HL-60 (cell line): Measurements from ENCODE around the gene SHC3.

Experiments used
- DNase-seq, 2 experiments: peaks; one replicate each; pipeline ENCODE4 v3.0.0-alpha.2; 2010 to 2020; ENCODE audit warnings: low read depth in 1 of 2, low spot score in 1 of 2
- H3K27ac ChIP-seq: fragments of 250-450 bp; sonication (Bioruptor Pico); replicated peaks from 2 replicates; pipeline ENCODE4 v1.5.1; 2020; ENCODE audit warnings: mild to moderate bottlenecking, moderate library complexity
- H3K27me3 ChIP-seq: fragments of 250-450 bp; sonication (Bioruptor Pico); 2 replicates; pipeline ENCODE4 v1.5.1; 2021; ENCODE audit warnings: mild to moderate bottlenecking, moderate library complexity; ENCODE audit not compliant: insufficient read depth, poor library complexity, severe bottlenecking
- H3K4me3 ChIP-seq: replicated peaks from 2 replicates; pipeline ENCODE4 v1.5.1; 2011; ENCODE audit warnings: mild to moderate bottlenecking, control low read depth, low read length; ENCODE audit not compliant: insufficient read depth
- GABPA ChIP-seq: IDR thresholded peaks from 2 replicates; pipeline ENCODE4 v1.6.1; 2012; ENCODE audit warnings: low read depth
- POLR2AphosphoS5 ChIP-seq: IDR thresholded peaks from 2 replicates; pipeline ENCODE4 v1.6.1; 2012; ENCODE audit warnings: low read depth
- SPI1 ChIP-seq: IDR thresholded peaks from 2 replicates; pipeline ENCODE4 v1.6.1; 2012; ENCODE audit warnings: low read depth, mild to moderate bottlenecking, borderline replicate concordance
- TF ChIP-seq, protein P1 (sequence below): IDR thresholded peaks from 2 replicates; pipeline ENCODE4 v1.6.1; 2012; ENCODE audit warnings: low read depth; ENCODE audit not compliant: insufficient replicate concordance
- TF ChIP-seq, protein P2 (sequence below): IDR thresholded peaks from one replicate; pipeline ENCODE4 v1.5.1; 2011; ENCODE audit warnings: low read length, control low read depth, inconsistent platforms; ENCODE audit not compliant: insufficient read depth

SHC3 gene

DNA sequence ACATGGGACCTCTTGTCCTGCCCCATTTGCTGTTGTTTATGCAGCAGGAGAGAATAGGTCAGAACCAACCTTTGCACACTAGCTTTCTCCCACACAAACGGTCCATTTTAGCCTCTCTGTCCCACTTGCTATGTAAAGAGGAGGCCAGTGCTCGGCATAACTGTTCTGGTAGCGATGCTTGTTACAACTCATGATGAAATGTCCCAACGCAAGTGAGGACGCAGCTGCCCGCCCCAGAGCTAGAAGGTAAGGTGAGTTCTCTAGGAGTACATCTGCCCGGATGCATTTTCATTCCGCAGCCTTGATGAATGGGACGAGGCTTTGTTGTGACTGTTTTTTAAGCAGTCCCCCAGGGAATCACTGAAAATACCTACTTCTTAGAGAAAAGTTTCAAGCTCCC, 173.3 kb downstream of the SHC3 start:
- Histone ChIP-seq H3K27me3 (no peaks in the 10 kb centered on the region), H3K4me3 (no peak overlapping the region), H3K27ac (no peak overlapping the region)
- no peak for TF ChIP-seq SPI1
- TF ChIP-seq GABPA, result no peak
- TF ChIP-seq, protein P1, sequence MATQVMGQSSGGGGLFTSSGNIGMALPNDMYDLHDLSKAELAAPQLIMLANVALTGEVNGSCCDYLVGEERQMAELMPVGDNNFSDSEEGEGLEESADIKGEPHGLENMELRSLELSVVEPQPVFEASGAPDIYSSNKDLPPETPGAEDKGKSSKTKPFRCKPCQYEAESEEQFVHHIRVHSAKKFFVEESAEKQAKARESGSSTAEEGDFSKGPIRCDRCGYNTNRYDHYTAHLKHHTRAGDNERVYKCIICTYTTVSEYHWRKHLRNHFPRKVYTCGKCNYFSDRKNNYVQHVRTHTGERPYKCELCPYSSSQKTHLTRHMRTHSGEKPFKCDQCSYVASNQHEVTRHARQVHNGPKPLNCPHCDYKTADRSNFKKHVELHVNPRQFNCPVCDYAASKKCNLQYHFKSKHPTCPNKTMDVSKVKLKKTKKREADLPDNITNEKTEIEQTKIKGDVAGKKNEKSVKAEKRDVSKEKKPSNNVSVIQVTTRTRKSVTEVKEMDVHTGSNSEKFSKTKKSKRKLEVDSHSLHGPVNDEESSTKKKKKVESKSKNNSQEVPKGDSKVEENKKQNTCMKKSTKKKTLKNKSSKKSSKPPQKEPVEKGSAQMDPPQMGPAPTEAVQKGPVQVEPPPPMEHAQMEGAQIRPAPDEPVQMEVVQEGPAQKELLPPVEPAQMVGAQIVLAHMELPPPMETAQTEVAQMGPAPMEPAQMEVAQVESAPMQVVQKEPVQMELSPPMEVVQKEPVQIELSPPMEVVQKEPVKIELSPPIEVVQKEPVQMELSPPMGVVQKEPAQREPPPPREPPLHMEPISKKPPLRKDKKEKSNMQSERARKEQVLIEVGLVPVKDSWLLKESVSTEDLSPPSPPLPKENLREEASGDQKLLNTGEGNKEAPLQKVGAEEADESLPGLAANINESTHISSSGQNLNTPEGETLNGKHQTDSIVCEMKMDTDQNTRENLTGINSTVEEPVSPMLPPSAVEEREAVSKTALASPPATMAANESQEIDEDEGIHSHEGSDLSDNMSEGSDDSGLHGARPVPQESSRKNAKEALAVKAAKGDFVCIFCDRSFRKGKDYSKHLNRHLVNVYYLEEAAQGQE, result no peak
- TF ChIP-seq POLR2AphosphoS5, result no peak
- TF ChIP-seq, protein P2, sequence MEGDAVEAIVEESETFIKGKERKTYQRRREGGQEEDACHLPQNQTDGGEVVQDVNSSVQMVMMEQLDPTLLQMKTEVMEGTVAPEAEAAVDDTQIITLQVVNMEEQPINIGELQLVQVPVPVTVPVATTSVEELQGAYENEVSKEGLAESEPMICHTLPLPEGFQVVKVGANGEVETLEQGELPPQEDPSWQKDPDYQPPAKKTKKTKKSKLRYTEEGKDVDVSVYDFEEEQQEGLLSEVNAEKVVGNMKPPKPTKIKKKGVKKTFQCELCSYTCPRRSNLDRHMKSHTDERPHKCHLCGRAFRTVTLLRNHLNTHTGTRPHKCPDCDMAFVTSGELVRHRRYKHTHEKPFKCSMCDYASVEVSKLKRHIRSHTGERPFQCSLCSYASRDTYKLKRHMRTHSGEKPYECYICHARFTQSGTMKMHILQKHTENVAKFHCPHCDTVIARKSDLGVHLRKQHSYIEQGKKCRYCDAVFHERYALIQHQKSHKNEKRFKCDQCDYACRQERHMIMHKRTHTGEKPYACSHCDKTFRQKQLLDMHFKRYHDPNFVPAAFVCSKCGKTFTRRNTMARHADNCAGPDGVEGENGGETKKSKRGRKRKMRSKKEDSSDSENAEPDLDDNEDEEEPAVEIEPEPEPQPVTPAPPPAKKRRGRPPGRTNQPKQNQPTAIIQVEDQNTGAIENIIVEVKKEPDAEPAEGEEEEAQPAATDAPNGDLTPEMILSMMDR, result no peak
- no peak for DNase-seq

DNA sequence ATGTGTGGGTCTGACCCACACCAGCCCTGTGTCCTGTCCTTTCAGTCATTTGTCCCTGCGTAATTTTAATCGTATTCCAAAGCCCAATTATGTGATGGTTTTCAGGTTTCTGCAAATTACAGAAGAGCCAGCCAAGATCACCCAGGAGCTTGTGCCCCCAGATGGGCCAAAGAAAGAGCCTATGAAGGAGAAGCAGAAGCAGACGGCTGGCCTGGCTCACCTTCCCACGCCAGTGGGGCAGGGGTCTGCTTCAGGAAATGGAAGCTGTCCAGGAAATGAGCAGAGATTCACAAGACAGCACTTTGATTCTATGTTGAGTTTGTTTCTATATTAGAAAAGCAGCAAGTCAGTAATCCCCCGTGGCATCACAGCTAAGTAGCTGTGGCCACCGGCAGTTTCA, 175.6 kb downstream of the SHC3 start:
- Histone ChIP-seq H3K27me3 (no peaks in the 10 kb centered on the region), H3K4me3 (no peak overlapping the region), H3K27ac (no peak overlapping the region)
- DNase-seq, result no peak
- TF ChIP-seq, protein P2, result no peak
- TF ChIP-seq SPI1 (no peak), POLR2AphosphoS5 (no peak), GABPA (no peak)
- TF ChIP-seq, protein P1, result no peak

DNA sequence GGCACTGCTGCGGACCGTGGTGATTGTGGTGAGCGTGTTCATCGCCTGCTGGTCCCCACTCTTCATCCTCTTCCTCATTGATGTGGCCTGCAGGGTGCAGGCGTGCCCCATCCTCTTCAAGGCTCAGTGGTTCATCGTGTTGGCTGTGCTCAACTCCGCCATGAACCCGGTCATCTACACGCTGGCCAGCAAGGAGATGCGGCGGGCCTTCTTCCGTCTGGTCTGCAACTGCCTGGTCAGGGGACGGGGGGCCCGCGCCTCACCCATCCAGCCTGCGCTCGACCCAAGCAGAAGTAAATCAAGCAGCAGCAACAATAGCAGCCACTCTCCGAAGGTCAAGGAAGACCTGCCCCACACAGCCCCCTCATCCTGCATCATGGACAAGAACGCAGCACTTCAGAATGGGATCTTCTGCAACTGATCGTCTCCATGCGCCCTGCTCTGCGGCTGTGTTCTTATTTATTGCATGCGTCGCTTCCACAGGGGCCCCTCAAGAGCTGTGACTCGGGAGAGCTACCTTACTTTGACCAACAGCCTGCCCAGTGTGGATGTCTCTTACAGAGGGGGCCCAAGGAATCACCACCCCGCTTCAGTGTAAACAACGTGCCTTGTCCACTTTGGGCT, 176.6 kb downstream of the SHC3 start:
- Histone ChIP-seq H3K27ac (no peak overlapping the region), H3K4me3 (no peak overlapping the region), H3K27me3 (no peaks in the 10 kb centered on the region)
- TF ChIP-seq, protein P1, result no peak
- TF ChIP-seq, protein P2, result no peak
- no peak for DNase-seq
